Thyroid gland (tissue), 4 donors: ENCODE measurements around the gene SS18L1. TPM values are rescaled to one million over a fixed set of nuclear protein-coding genes. Genes with fewer than 3 reads are reported as not detected.
A peak's percentile ranks its signal among the peaks of the same experiment; 100 is the strongest.

Experiments used
- DNase-seq, 2 donors: peaks; one replicate each; pipeline ENCODE4 v3.0.0-alpha.2; 2019
- H3K27ac ChIP-seq, 3 donors: fragments of 200-600 bp; sonication (generic); 1 replicate in 2 of 3; 2 replicates in 1 of 3; pipeline ENCODE4 v1.5.1; 2016 to 2019; ENCODE audit warnings: mild to moderate bottlenecking in 1 of 3, moderate library complexity in 1 of 3
- H3K27me3 ChIP-seq: fragments of 200-600 bp; sonication (generic); one replicate; pipeline ENCODE4 v1.5.1; 2019
- H3K36me3 ChIP-seq, 2 donors: fragments of 200-600 bp; sonication (generic); one replicate each; pipeline ENCODE4 v1.5.1; 2016 to 2019
- H3K4me1 ChIP-seq, 2 donors: fragments of 200-600 bp; sonication (generic); one replicate each; pipeline ENCODE4 v1.5.1; 2017 to 2019
- H3K4me3 ChIP-seq, 3 donors: fragments of 200-600 bp; sonication (generic); replicated peaks in 1 of 3; 1 replicate in 2 of 3; 2 replicates in 1 of 3; pipeline ENCODE4 v1.5.1; 2016; ENCODE audit warnings: mild to moderate bottlenecking in 1 of 3
- H3K9me3 ChIP-seq: fragments of 200-600 bp; sonication (generic); one replicate; pipeline ENCODE4 v1.5.1; 2017
- CTCF ChIP-seq, 6 experiments: fragments of 200-600 bp in 3 of 6; fragments of 450-650 bp in 3 of 6; sonication (generic) in 3 of 6; IDR thresholded peaks; one replicate each; pipeline ENCODE4 v1.5.1; 2016 to 2019; ENCODE audit warnings: antibody characterized with exemption in 6 of 6, mild to moderate bottlenecking in 2 of 6, inconsistent platforms in 1 of 6, moderate library complexity in 1 of 6
- POLR2A ChIP-seq, 2 donors: fragments of 450-650 bp; IDR thresholded peaks; one replicate each; pipeline ENCODE4 v1.6.1; 2017; ENCODE audit warnings: antibody characterized with exemption in 2 of 2, mild to moderate bottlenecking in 2 of 2, moderate library complexity in 1 of 2
- WGBS, 2 donors: methylation state at CpG; one replicate each; pipeline ENCODE4 v1.1.5; 2017; 5-methylcytosine and 5-hydroxymethylcytosine counted together
- intact Hi-C: fragments of 100-400 bp; cut with DNase I; formaldehyde crosslinking; loops from one replicate; pipeline ENCODE4 v1.15.1; 2023
- total RNA-seq, 4 donors: library from RNA; depleted of rRNA; stranded (reverse); fragments of >200 nt; gene quantifications; one replicate each; pipeline ENCODE4 v1.2.3, GENCODE V29; 2016

SS18L1 gene
- total RNA-seq, 4 donors from 2014 or later, result 12.2 to 22.0 (median 15.2) TPM

- peaks cover 21 to 29% of the 10 kb centered on the region in 2 donors for H3K4me1 ChIP-seq
- no peak for DNase-seq
- TF ChIP-seq CTCF (IDR thresholded peaks at IDR 0.05), result peak in 1 of 6 experiments; percentile 17
- TF ChIP-seq POLR2A (IDR thresholded peaks at IDR 0.05), result no peak
- intact Hi-C loops, result loop anchor here (5.0 to 10.0 kb wide), 2 partner anchors 74 to 253 kb away; partner anchors contain the start of gene TAF4
- H3K4me3 ChIP-seq, result peak overlapping the region; percentile 43 to 76 (median 67)
- peak overlapping the region; percentile 8 to 93 (median 76) for H3K27ac ChIP-seq
- no peaks in the 10 kb centered on the region for H3K27me3 ChIP-seq
- 31% methylated on average over 13 to 14 of the region's 14 CpGs for WGBS, 2 donors
- peaks cover 32 to 37% of the 10 kb centered on the region in 2 donors for H3K36me3 ChIP-seq
- no peaks in the 10 kb centered on the region for H3K9me3 ChIP-seq
Observed at GRCh38 chr20:62141397-62142251, 1.9 kb upstream of the SS18L1 start.

DNA sequence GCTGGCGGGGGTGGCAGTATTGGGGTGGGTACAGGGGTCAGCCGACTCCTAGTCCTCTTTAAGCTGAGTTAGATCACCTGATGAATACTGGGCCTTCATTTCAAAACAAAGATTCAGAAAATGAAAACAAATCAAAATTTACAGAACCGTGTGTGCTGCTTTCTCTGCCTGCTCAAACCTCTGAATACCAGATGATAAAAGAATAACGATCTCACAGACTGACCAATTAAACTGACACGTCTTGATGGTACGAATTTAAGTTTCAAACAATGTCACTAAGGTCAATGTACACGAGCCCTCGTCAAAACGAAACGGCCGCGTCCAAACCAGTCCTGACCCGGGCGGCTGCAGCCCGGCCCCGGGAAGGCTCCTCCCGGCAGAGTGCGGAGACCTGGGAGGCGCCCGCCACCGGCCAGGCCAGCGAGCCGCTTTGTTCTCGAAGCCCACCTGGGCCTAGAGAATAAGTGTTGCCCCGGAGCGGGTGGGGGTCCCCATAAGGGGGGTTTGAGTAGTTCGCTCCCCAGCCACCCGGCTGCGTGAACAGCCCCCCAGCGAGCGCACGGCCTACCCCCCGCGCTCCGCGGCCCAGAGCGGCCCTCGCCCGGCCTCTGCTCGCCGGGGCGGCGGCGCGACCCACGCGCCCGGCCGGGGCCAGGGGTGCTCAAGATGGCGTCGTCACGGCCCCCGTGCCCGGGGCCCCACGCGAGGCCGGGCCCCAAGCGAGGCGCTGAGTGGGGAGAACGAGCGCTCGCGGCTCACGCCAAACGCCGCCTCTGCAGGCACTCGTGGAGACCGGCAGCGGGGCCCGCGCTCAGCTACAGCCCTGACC lies 1.1 kb upstream of the SS18L1 start:
- TF ChIP-seq CTCF (IDR thresholded peaks at IDR 0.05), result no peak
- TF ChIP-seq POLR2A (IDR thresholded peaks at IDR 0.05), result no peak
- intact Hi-C loops, result loop anchor here (5.0 to 10.0 kb wide), 2 partner anchors 75 to 252 kb away; partner anchors contain the start of gene TAF4
- DNase-seq, result peak in 1 of 2 donors; percentile 14
- Histone ChIP-seq H3K36me3 (peaks cover 26 to 34% of the 10 kb centered on the region in 2 donors), H3K27ac (peak overlapping the region; percentile 24 to 93 (median 76)), H3K9me3 (no peaks in the 10 kb centered on the region), H3K27me3 (no peaks in the 10 kb centered on the region), H3K4me1 (peaks cover 21 to 33% of the 10 kb centered on the region in 2 donors), H3K4me3 (peak overlapping the region; percentile 43 to 76 (median 67))
- 4 to 5% methylated on average over 13 to 14 of the region's 71 CpGs for WGBS, 2 donors

DNA sequence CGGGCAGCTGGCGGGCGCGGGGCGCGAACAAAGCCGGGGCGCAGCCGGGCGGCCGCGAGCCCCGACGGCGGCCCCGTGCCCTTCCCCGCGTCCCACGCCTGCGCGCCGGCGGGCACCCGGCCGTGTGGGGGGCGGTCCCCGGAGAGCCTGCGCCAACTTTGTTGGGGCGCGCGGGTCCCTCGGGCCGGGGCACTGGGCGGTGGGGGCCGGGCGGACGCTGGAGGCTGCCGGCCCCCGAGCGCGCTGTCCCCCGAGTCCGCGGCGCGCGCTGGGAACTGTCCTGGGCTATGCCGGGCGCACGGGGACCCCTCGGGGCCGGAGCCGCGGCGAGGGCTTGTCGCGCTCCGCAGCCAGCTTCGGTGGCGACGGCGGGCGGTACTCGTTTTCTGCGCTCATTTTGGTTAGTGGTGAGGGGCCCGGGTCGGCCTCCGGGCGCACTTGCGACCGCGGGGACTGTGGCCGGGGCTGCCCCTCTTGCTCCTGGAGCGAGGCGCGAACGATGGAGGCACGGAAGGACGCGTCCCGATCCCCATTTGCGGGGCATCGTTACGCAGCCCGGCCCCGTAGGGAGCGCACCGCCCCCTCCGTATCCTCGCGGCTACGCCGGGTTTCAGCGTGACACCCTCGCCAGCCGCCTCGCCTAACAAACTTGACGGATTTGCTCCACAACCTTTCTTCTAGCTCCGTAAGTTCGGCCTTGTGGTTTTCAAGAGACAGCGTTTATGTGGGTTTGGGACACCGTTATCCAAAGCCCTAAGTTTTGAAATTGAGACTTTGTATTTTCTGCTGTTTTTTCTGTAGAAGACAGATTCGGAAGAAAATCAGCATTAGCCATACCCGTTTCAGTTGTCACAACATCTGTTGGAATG lies 622 bp downstream of the SS18L1 start:
- peak; percentile 57 to 63 for DNase-seq
- H3K27ac ChIP-seq, result peak overlapping the region in 2 of 3 donors; percentile 43 to 93
- peaks cover 21 to 37% of the 10 kb centered on the region in 2 donors for H3K4me1 ChIP-seq
- WGBS, 2 donors, result 1 to 3% methylated on average over 12 to 30 of the region's 104 CpGs
- peaks cover 9 to 16% of the 10 kb centered on the region in 2 donors for H3K36me3 ChIP-seq
- intact Hi-C loops, result loop anchor here (5.0 to 10.0 kb wide), 2 partner anchors 77 to 251 kb away; partner anchors contain the start of gene TAF4
- peak overlapping the region; percentile 57 to 76 (median 65) for H3K4me3 ChIP-seq
- no peaks in the 10 kb centered on the region for H3K27me3 ChIP-seq
- H3K9me3 ChIP-seq, result no peaks in the 10 kb centered on the region
- TF ChIP-seq CTCF (IDR thresholded peaks at IDR 0.05) (no peak), POLR2A (IDR thresholded peaks at IDR 0.05) (peak in 1 of 2 donors; percentile 25)

DNA sequence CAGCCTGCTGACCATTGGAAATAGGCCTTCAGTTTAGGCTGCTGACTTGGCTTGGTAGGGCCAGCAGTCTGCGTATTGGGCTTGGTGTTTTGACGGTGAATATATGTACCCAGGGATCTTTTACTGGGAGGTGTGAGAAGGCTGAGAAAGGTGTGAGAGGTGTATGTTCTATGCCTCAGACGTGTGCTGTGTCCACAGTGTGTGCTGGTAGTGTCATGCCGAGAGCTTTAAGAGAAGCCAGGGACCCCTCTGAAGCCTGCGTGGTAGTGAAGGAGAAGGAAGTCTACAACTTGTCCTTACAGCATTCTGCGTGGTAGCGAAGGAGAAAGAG lies 2.1 kb downstream of the SS18L1 start:
- no peak for TF ChIP-seq POLR2A (IDR thresholded peaks at IDR 0.05)
- TF ChIP-seq CTCF (IDR thresholded peaks at IDR 0.05), result no peak
- H3K4me3 ChIP-seq, result no peak overlapping the region
- peaks cover 21 to 39% of the 10 kb centered on the region in 2 donors for H3K4me1 ChIP-seq
- intact Hi-C loops, result loop anchor here (10.0 kb wide), 1 partner anchor 249 kb away; no protein-coding TSS in a partner anchor
- 91 to 94% methylated on average over 7 of the region's 7 CpGs for WGBS, 2 donors
- H3K36me3 ChIP-seq, result peaks cover 0 to 2% of the 10 kb centered on the region in 2 donors
- no peak for DNase-seq
- no peaks in the 10 kb centered on the region for H3K27me3 ChIP-seq
- H3K9me3 ChIP-seq, result no peaks in the 10 kb centered on the region
- no peak overlapping the region for H3K27ac ChIP-seq
